GM10266 (cell line): ENCODE measurements around the gene PGS1.
"Not testable (repeated sequence)": the region's sequence is repeated elsewhere in the genome, so short reads cannot be mapped to it uniquely, and the experiment has no call there.

Source experiments
- DNase-seq: peaks from one replicate; pipeline ENCODE4 v3.0.0; 2012; ENCODE audit errors: extremely low spot score
- TF ChIP-seq, protein P1 (sequence below): IDR thresholded peaks from 2 replicates; pipeline ENCODE4 v1.5.1; 2012; ENCODE audit warnings: mild to moderate bottlenecking, low read depth; ENCODE audit not compliant: control insufficient read depth, insufficient read depth; ENCODE audit errors: missing control alignments

PGS1 gene

DNA sequence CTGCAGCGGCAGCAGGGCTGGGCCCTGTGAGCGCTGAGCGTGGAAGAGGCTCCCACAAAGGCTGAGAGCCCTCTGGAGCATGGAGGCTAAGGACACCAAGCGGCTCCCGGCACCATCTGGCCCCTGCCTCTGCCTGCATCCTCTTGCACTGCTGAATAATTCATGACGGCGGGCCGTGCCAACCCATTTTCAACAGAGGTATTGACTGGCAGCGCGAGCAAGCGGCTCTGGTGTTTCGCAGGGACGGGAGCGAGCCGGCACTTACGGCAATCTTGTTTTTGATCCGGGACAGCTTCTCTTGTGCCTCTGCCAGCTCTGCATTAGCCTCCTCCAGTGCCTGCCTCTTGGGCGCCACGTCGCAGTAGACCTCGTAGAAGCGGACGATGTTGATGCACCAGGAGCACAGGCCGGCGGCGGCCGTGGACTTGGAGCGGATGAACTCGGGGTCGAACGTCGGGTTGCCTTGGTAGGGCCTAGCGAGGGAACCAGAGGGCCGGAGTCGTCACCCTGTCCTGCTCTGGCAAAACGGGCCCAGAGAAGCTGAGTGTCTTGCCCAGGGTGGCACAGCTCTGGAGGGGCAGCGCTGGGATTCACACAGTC is 80.4 kb downstream of the PGS1 start:
- DNase-seq, result no peak
- TF ChIP-seq, protein P1, sequence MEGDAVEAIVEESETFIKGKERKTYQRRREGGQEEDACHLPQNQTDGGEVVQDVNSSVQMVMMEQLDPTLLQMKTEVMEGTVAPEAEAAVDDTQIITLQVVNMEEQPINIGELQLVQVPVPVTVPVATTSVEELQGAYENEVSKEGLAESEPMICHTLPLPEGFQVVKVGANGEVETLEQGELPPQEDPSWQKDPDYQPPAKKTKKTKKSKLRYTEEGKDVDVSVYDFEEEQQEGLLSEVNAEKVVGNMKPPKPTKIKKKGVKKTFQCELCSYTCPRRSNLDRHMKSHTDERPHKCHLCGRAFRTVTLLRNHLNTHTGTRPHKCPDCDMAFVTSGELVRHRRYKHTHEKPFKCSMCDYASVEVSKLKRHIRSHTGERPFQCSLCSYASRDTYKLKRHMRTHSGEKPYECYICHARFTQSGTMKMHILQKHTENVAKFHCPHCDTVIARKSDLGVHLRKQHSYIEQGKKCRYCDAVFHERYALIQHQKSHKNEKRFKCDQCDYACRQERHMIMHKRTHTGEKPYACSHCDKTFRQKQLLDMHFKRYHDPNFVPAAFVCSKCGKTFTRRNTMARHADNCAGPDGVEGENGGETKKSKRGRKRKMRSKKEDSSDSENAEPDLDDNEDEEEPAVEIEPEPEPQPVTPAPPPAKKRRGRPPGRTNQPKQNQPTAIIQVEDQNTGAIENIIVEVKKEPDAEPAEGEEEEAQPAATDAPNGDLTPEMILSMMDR, result no peak

DNA sequence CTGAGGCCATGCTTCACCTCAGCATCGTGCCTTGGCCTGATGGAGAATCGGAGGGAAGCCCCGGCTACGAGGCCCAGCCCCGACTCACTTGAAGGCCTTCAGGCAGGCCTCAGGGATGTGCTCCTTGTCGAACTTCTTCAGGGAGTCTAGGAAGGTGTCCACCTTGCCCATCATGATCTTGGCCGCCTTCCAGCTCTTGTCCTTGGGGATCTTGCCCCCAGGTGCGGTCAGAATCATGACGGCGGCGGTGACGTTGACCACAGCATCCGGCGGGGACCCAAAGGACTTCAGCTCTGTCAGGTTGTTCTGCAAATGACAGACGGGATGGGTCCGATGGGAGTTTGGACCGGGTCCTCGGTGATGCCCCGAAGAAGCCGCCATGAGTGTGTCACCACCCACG is 81.2 kb downstream of the PGS1 start:
- TF ChIP-seq, protein P1, result no peak
- no peak for DNase-seq

DNA sequence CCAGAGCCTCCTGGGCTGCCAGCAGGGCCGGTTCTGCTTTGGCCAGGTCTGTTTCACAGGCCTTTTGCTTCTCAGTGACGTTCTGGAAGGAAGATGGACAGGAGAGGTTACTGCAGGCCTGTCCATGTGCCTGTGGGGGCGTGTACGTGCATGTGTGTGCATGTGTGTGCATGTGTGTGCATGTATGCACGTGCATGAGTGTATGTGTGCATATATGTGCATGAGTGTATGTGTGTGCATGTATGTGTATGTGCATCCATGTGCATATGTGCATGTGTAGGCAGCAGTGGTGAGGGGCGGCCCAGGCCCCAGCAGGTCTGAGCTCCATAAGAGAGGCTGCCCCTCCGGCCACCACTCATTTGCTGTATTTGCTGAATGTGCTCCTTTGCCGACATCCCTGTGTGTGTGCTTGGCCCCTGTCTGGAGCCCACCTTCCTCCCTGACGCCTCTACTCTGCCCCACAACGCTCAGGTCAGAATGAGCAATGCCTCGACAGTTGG is 81.8 kb downstream of the PGS1 start:
- TF ChIP-seq, protein P1, result no peak
- DNase-seq, result no peak

DNA sequence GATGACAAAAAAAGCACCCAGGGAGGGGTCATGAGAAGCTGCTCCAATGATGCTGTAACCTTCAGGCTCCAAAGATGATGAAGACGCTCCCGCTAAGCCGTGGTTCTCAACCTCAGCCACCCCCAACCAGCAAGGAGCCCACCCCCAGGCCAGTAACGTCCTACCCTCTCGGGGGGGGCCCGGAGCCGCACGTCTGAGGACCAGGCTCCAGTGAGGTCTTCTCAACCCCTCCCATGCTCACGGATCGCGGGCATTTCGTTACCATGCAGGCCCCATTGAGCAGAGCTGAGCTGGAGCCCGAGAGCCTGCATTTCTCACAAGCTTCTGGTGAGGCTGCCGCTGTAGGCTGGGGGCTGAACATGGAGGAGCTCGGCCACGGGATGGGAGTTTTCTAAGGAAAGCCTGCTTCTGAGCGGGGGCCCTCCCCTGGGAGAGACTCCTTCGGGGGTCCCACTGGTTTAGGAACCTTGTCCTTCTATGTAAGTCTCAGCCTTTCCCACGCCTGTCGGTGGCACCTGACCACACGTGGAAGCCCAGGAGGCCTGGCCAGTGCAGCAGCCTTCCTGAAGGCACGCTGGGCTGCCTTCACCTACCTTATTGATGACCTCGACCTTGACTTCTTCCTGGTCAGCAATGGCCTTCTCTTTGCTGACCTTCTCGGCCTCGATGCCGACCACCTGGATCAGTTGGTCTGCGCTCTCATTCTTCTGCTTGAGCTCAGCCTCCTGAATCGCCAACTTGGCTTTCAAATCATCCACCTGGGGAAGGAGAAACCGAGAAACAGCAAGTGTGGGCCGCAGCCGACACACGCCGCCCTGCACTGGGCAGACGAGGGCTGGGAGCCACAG is 82.7 kb downstream of the PGS1 start:
- TF ChIP-seq, protein P1, result no peak
- no peak for DNase-seq

DNA sequence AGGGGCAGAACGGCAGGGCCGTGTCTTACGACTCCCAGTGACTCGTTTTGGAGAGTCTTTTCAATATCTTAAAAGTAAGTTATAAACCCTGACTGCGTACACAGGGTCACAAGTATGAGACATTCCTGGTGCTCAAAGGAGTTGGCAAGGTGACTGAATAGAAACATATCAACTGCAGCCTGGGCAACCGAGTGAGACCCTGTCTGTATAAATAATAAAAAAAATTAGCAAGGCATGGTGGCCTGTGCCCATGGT is 83.3 kb downstream of the PGS1 start:
- TF ChIP-seq, protein P1, result no peak

DNA sequence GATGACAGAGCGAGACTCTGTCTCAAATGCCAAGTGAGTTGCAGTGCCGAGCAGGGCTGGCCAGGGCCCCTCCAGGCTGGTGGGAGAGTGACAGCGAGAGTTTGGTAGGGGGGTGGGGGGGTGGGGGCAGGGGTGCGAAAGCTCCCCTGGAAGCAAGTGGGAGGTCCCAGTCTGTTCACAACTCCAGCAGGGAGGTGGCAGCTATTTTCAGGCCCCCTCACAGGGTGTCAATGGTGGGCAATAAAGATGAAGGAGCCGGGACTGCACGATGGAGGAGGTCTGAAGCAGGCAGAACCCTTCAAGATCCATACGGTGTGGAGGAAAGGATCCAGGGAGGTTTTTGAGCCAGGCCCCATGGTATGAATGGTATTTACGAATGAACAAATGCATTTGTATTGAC is 83.7 kb downstream of the PGS1 start:
- DNase-seq, result no peak
- TF ChIP-seq, protein P1, result no peak

More for the DNA sequence above, 83.3 kb downstream of the PGS1 start:
- no peak for DNase-seq

DNA sequence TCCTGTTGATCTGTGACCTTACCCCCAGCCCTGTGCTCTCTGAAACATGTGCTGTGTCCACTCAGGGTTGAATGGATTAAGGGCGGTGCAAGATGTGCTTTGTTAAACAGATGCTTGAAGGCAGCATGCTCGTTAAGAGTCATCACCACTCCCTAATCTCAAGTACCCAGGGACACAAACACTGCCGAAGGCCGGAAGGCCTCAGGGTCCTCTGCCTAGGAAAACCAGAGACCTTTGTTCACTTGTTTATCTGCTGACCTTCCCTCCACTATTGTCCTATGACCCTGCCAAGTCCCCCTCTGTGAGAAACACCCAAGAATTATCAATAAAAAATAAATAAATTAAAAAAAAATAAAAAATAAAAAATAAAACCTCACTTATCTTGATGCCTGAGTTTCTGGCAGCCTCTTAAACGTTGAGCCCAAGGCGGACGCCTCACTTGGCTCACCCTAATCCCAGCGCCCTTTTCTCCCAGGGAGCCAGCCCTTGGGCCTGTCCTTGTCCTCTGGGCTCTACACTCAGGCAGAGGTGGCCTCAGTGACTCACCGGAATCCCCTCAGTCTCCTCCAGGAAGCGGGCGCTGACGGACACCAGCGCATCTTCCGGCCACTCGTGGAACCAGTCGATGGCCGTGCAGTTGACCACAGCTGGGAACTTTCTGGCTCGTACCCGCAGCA is 87.8 kb downstream of the PGS1 start:
- DNase-seq, result not testable (repeated sequence)
